ENCODE results near the gene IKZF1.

IKZF1 gene

DNA sequence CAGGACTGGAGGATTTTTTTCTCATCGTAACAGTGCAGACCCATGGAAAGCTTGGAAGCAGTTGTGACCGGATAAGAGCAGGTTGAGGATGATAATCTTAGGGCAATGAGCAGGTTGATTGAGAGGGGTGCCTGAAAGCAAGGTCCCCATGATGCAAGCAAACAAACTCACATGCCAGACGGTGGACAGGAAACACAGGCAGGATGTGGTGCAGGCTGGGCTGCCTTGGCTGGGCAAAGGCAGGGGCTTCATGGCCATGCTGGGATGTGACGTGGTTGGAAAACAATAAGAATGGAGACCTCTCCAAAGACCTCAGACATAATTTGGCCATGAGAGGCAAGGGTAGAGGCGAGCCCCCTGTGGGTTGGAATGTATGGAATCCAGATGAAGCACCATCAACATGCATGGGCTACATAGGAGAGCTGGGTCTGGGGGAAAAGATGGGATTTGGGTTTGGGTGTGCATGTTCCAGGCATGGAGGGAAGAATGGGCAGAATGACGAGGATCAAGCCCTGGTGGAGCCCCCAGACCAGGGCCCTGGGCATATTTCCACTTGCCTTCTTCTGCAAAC, 58.3 kb downstream of the IKZF1 start:
- Histone ChIP-seq H3K79me2 (ENCODE audit: low read length) (peaks cover 100% of the 10 kb centered on the region), H3K9ac (ENCODE audit: low read length) (no peak overlapping the region), H3K4me1 (ENCODE audit: low read length) (peaks cover 49% of the 10 kb centered on the region), H4K20me1 (ENCODE audit: insufficient read depth, low read length) (peaks cover 85% of the 10 kb centered on the region), H2AFZ (ENCODE audit: low read depth, low read length) (no peak overlapping the region), H3K36me3 (replicated peaks; ENCODE audit: low read depth, low read length) (peaks cover 83% of the 10 kb centered on the region), H3K4me3 (ENCODE audit: low read length) (no peak overlapping the region), H3K9me3 (ENCODE audit: insufficient read depth, low read length) (no peaks in the 10 kb centered on the region), H3K4me2 (ENCODE audit: low read length) (no peak overlapping the region), H3K27ac (ENCODE audit: low read length) (peak overlapping the region; percentile 13; the same call in 1 of the 2 replicates), H3K27me3 (ENCODE audit: low read depth, low read length) (no peaks in the 10 kb centered on the region)
- TF ChIP-seq, protein P1, sequence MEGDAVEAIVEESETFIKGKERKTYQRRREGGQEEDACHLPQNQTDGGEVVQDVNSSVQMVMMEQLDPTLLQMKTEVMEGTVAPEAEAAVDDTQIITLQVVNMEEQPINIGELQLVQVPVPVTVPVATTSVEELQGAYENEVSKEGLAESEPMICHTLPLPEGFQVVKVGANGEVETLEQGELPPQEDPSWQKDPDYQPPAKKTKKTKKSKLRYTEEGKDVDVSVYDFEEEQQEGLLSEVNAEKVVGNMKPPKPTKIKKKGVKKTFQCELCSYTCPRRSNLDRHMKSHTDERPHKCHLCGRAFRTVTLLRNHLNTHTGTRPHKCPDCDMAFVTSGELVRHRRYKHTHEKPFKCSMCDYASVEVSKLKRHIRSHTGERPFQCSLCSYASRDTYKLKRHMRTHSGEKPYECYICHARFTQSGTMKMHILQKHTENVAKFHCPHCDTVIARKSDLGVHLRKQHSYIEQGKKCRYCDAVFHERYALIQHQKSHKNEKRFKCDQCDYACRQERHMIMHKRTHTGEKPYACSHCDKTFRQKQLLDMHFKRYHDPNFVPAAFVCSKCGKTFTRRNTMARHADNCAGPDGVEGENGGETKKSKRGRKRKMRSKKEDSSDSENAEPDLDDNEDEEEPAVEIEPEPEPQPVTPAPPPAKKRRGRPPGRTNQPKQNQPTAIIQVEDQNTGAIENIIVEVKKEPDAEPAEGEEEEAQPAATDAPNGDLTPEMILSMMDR (IDR thresholded peaks at IDR 0.05; ENCODE audit: low read depth, low read length), result no peak
- TF ChIP-seq EZH2phosphoT487 (IDR thresholded peaks at IDR 0.05; ENCODE audit: low read depth), result no peak

DNA sequence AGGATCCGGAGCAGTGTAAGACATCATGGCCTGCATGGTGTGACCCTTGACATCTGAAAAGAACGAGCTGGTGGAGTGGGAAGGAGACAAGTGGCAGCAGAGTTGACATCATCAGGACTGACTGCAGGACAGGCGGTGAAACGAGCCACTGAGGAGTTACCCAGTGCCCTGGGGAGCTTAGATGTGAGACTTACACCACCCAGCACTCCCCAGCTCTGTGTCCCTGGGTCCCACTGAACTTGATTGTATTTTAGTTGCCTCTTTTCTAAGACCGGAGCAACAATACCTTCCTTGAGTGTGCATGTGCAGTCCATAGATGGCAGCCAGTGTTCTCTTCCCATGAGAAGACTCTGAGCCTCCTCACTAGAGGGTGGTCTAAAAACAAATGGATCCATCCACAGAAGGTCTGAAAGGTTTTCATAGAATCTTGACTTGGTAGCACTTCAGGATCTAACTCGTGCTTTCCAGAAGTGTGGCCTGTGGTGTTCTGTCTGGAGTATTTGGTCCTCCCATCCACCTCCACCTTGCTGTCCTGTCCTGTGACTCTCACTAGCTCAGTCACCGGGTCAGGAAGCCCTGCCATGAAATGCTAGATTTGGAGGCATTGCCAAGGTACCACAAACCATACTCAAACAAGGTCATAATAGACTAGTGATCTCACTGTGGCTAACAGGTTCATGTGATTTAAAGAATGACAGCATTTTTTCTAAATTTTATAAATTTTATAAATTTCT, 59.0 kb downstream of the IKZF1 start:
- Histone ChIP-seq H3K9me3 (ENCODE audit: insufficient read depth, low read length) (no peaks in the 10 kb centered on the region), H3K4me2 (ENCODE audit: low read length) (no peak overlapping the region), H3K36me3 (replicated peaks; ENCODE audit: low read depth, low read length) (peaks cover 85% of the 10 kb centered on the region), H3K4me3 (ENCODE audit: low read length) (no peak overlapping the region), H3K79me2 (ENCODE audit: low read length) (peaks cover 100% of the 10 kb centered on the region), H3K27ac (ENCODE audit: low read length) (0 out of 2 replicates have a peak overlapping the region, but pooled peaks have one; percentile 13), H4K20me1 (ENCODE audit: insufficient read depth, low read length) (peaks cover 85% of the 10 kb centered on the region), H2AFZ (ENCODE audit: low read depth, low read length) (no peak overlapping the region), H3K9ac (ENCODE audit: low read length) (no peak overlapping the region), H3K27me3 (ENCODE audit: low read depth, low read length) (no peaks in the 10 kb centered on the region), H3K4me1 (ENCODE audit: low read length) (peaks cover 56% of the 10 kb centered on the region)
- no peak for TF ChIP-seq EZH2phosphoT487 (IDR thresholded peaks at IDR 0.05; ENCODE audit: low read depth)
- TF ChIP-seq, protein P1 (IDR thresholded peaks at IDR 0.05; ENCODE audit: low read depth, low read length), result no peak

DNA sequence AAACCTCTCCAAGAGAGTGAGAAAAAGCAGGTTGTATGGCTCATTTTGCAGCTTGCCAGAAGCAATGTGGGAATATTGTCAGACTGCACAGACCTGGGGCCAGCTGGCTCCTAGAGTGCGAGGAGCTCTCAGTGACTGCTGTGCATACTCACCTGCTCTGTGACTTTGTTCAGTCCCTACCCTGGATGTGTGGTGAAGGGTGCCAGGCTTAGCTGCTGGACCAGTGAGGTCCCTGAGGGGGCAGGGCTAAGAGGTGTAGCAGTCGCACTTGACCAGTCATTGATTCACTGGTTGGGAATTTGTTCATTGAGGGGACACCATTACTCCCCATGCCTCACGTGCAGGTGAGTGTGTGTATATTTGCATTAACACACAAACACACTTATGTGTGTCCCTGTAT, 60.1 kb downstream of the IKZF1 start:
- H3K27ac ChIP-seq (ENCODE audit: low read length), result peak overlapping the region; percentile 18; the same call in 1 of the 2 replicates
- H3K4me3 ChIP-seq (ENCODE audit: low read length), result no peak overlapping the region
- peaks cover 66% of the 10 kb centered on the region for H3K4me1 ChIP-seq (ENCODE audit: low read length)
- H4K20me1 ChIP-seq (ENCODE audit: insufficient read depth, low read length), result peaks cover 82% of the 10 kb centered on the region
- H3K9me3 ChIP-seq (ENCODE audit: insufficient read depth, low read length), result no peaks in the 10 kb centered on the region
- H3K36me3 ChIP-seq (replicated peaks; ENCODE audit: low read depth, low read length), result peaks cover 84% of the 10 kb centered on the region
- no peak overlapping the region for H2AFZ ChIP-seq (ENCODE audit: low read depth, low read length)
- TF ChIP-seq, protein P1 (IDR thresholded peaks at IDR 0.05; ENCODE audit: low read depth, low read length), result no peak
- no peak overlapping the region for H3K4me2 ChIP-seq (ENCODE audit: low read length)
- no peaks in the 10 kb centered on the region for H3K27me3 ChIP-seq (ENCODE audit: low read depth, low read length)
- no peak overlapping the region for H3K9ac ChIP-seq (ENCODE audit: low read length)
- H3K79me2 ChIP-seq (ENCODE audit: low read length), result peaks cover 100% of the 10 kb centered on the region

DNA sequence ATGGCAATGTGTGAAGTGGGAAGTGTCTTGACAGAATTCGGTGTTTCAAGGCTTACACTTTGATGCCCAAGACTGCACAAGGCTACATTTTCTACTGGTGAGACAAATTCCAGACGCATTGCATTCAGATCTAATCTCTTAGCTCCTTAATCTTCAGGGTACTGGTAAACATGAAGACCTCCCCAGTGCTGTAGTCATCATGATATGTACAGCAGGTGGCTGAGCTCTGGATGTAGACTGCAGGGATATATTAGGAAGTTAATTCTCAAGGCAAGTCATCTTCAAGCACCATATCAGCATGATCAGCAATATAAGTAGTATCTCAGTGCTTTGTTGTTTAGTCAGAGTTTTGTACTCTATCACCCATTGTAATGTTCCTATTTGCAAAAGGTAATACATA, 61.8 kb downstream of the IKZF1 start:
- no peak overlapping the region for H2AFZ ChIP-seq (ENCODE audit: low read depth, low read length)
- H3K79me2 ChIP-seq (ENCODE audit: low read length), result peaks cover 100% of the 10 kb centered on the region
- H4K20me1 ChIP-seq (ENCODE audit: insufficient read depth, low read length), result peaks cover 74% of the 10 kb centered on the region
- H3K27ac ChIP-seq (ENCODE audit: low read length), result peak overlapping the region; percentile 45
- peaks cover 82% of the 10 kb centered on the region for H3K36me3 ChIP-seq (replicated peaks; ENCODE audit: low read depth, low read length)
- H3K4me1 ChIP-seq (ENCODE audit: low read length), result peaks cover 82% of the 10 kb centered on the region
- H3K9ac ChIP-seq (ENCODE audit: low read length), result no peak overlapping the region
- no peak for TF ChIP-seq EZH2phosphoT487 (IDR thresholded peaks at IDR 0.05; ENCODE audit: low read depth)
- TF ChIP-seq, protein P1 (IDR thresholded peaks at IDR 0.05; ENCODE audit: low read depth, low read length), result no peak
- no peak overlapping the region for H3K4me3 ChIP-seq (ENCODE audit: low read length)
- H3K9me3 ChIP-seq (ENCODE audit: insufficient read depth, low read length), result no peaks in the 10 kb centered on the region
- H3K4me2 ChIP-seq (ENCODE audit: low read length), result no peak overlapping the region
- H3K27me3 ChIP-seq (ENCODE audit: low read depth, low read length), result no peaks in the 10 kb centered on the region

Measured in OCI-LY3 (cell line).